Neural progenitor cell (in vitro differentiated cells): ENCODE measurements around the gene SPON1. TPM values are rescaled to one million over a fixed set of nuclear protein-coding genes. Genes with fewer than 3 reads are reported as not detected.

Experiments
- DNase-seq: peaks from one replicate; pipeline ENCODE4 v3.0.0-alpha.2; 2016; ENCODE audit warnings: low spot score
- H2AFZ ChIP-seq: fragments of 200-600 bp; sonication (generic); replicated peaks from 2 replicates; pipeline ENCODE4 v1.6.1; 2016; ENCODE audit warnings: antibody characterized with exemption
- H3F3A ChIP-seq: fragments of 200-600 bp; sonication (generic); 2 replicates; pipeline ENCODE4 v1.6.1; 2016; ENCODE audit warnings: antibody characterized with exemption, low read depth
- H3K27ac ChIP-seq: fragments of 200-600 bp; sonication (generic); 2 replicates; pipeline ENCODE4 v1.5.1; 2016; ENCODE audit warnings: mild to moderate bottlenecking
- H3K27me3 ChIP-seq: fragments of 200-600 bp; sonication (generic); 2 replicates; pipeline ENCODE4 v1.6.1; 2016; ENCODE audit warnings: mild to moderate bottlenecking, moderate library complexity
- H3K36me3 ChIP-seq: fragments of 200-600 bp; sonication (generic); 2 replicates; pipeline ENCODE4 v1.5.1; 2016
- H3K4me1 ChIP-seq: fragments of 200-600 bp; sonication (generic); 2 replicates; pipeline ENCODE4 v1.6.1; 2016; ENCODE audit warnings: mixed run types
- H3K4me2 ChIP-seq: fragments of 200-600 bp; sonication (generic); 2 replicates; pipeline ENCODE4 v1.6.1; 2016
- H3K4me3 ChIP-seq: fragments of 200-600 bp; sonication (generic); 2 replicates; pipeline ENCODE4 v1.5.1; 2016
- H3K79me2 ChIP-seq: fragments of 200-600 bp; sonication (generic); 2 replicates; pipeline ENCODE4 v1.6.1; 2016; ENCODE audit warnings: low read depth
- H3K9ac ChIP-seq: fragments of 200-600 bp; sonication (generic); 2 replicates; pipeline ENCODE4 v1.6.1; 2016
- H3K9me3 ChIP-seq: fragments of 200-600 bp; sonication (generic); 2 replicates; pipeline ENCODE4 v1.5.1; 2016; ENCODE audit warnings: low read depth
- H4K20me1 ChIP-seq: fragments of 200-600 bp; sonication (generic); 2 replicates; pipeline ENCODE4 v1.6.1; 2016; ENCODE audit warnings: low read depth
- H3K27ac Mint-ChIP-seq: 3 replicates; pipeline ENCODE4 v1.8.0; 2021; ENCODE audit warnings: mixed read lengths
- H3K27me3 Mint-ChIP-seq: 2 replicates; pipeline ENCODE4 v1.8.0; 2022; ENCODE audit warnings: low read depth, mild to moderate bottlenecking, inconsistent platforms, moderate library complexity, mixed read lengths; ENCODE audit not compliant: insufficient read depth
- H3K36me3 Mint-ChIP-seq: 3 replicates; pipeline ENCODE4 v1.8.0; 2021; ENCODE audit warnings: mixed read lengths
- H3K4me1 Mint-ChIP-seq: 3 replicates; pipeline ENCODE4 v1.8.0; 2021; ENCODE audit warnings: mixed read lengths
- H3K4me3 Mint-ChIP-seq: 3 replicates; pipeline ENCODE4 v1.8.0; 2021; ENCODE audit warnings: mild to moderate bottlenecking, moderate library complexity, mixed read lengths
- H3K9me3 Mint-ChIP-seq: 3 replicates; pipeline ENCODE4 v1.8.0; 2020; ENCODE audit warnings: mixed read lengths
- EZH2 ChIP-seq: fragments of 200-600 bp; sonication (generic); IDR thresholded peaks from 2 replicates; pipeline ENCODE4 v1.6.1; 2017; ENCODE audit warnings: antibody characterized with exemption, mild to moderate bottlenecking, moderate library complexity
- EZH2phosphoT487 ChIP-seq: fragments of 200-600 bp; sonication (generic); IDR thresholded peaks from 2 replicates; pipeline ENCODE4 v1.6.1; 2017; ENCODE audit warnings: antibody characterized with exemption
- total RNA-seq: library from RNA; depleted of rRNA; stranded (reverse); fragments of >200 nt; gene quantifications from 2 replicates; pipeline ENCODE4 v1.2.3, GENCODE V29; 2015; ENCODE audit warnings: low replicate concordance
- TF ChIP-seq, protein P1 (sequence below): fragments of 200-600 bp; sonication (generic); IDR thresholded peaks from 2 replicates; pipeline ENCODE4 v1.5.1; 2017; ENCODE audit warnings: antibody characterized with exemption, mild to moderate bottlenecking

The SPON1 gene
- total RNA-seq, 1 donor from 2014 or later: 35.4 TPM

DNA sequence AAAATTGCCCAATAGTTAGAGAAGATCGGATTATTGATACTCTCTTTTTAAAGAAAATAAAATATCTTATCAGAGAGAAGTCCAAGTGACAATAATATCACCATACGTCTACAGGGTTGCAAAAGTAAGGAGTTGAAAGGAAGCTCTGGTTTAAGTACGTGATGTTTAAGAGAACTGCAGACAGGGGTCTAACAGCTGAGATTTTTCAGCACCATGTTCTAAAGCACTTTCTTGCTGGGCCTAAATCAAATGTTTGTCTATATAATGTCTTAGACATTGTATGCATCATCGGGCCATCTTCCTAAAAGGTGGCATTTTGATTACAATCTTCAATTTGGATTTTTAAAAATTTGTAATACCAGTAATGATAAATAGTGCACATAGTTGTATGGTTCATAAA lies 263.1 kb downstream of the SPON1 start:
- Histone ChIP-seq H3K9ac (no peak overlapping the region), H3K4me1 (peaks cover 32% of the 10 kb centered on the region), H3K36me3 (no peaks in the 10 kb centered on the region), H3K9me3 (no peaks in the 10 kb centered on the region), H3K4me3 (no peak overlapping the region), H3F3A (peaks cover 3% of the 10 kb centered on the region), H3K4me2 (no peak overlapping the region), H2AFZ (no peak overlapping the region), H4K20me1 (no peaks in the 10 kb centered on the region), H3K27ac (no peak overlapping the region), H3K27me3 (no peaks in the 10 kb centered on the region), H3K79me2 (no peaks in the 10 kb centered on the region)
- peaks cover 18% of the 10 kb centered on the region for H3K4me1 Mint-ChIP-seq
- H3K27ac Mint-ChIP-seq: no peak overlapping the region
- H3K9me3 Mint-ChIP-seq: no peaks in the 10 kb centered on the region
- TF ChIP-seq EZH2 (no peak), EZH2phosphoT487 (no peak)
- TF ChIP-seq, protein P1, sequence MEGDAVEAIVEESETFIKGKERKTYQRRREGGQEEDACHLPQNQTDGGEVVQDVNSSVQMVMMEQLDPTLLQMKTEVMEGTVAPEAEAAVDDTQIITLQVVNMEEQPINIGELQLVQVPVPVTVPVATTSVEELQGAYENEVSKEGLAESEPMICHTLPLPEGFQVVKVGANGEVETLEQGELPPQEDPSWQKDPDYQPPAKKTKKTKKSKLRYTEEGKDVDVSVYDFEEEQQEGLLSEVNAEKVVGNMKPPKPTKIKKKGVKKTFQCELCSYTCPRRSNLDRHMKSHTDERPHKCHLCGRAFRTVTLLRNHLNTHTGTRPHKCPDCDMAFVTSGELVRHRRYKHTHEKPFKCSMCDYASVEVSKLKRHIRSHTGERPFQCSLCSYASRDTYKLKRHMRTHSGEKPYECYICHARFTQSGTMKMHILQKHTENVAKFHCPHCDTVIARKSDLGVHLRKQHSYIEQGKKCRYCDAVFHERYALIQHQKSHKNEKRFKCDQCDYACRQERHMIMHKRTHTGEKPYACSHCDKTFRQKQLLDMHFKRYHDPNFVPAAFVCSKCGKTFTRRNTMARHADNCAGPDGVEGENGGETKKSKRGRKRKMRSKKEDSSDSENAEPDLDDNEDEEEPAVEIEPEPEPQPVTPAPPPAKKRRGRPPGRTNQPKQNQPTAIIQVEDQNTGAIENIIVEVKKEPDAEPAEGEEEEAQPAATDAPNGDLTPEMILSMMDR: no peak
- peaks cover 8% of the 10 kb centered on the region for H3K27me3 Mint-ChIP-seq
- peaks cover 3% of the 10 kb centered on the region for H3K36me3 Mint-ChIP-seq
- H3K4me3 Mint-ChIP-seq: no peak overlapping the region
- DNase-seq: no peak

DNA sequence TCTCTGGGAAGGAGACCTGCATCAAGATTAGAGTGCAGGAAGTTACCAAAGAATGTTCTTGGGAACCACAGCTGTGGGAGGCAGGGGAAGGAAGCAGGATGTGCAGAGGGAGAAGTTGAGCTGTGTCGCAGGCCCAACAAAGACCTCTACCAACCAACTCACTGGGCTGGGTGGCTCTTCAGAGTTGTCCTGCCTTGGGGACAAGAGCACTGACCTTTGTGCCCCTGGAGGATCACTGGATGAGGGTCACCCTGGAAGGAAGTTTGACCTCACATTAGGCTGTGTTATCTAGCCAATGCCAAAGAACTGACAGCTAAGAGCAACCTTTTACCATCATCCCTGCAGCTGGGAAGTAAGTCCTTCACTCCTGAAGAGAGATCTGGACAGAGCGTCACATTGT lies 265.8 kb downstream of the SPON1 start:
- no peak overlapping the region for H3K4me2 ChIP-seq
- H2AFZ ChIP-seq: no peak overlapping the region
- TF ChIP-seq EZH2 (no peak), EZH2phosphoT487 (no peak)
- TF ChIP-seq, protein P1: no peak
- no peaks in the 10 kb centered on the region for H3K9me3 ChIP-seq
- no peak for DNase-seq
- peaks cover 7% of the 10 kb centered on the region for H3K27me3 Mint-ChIP-seq
- no peaks in the 10 kb centered on the region for H3K36me3 ChIP-seq
- no peaks in the 10 kb centered on the region for H3K27me3 ChIP-seq
- no peak overlapping the region for H3K27ac ChIP-seq
- peaks cover 2% of the 10 kb centered on the region for H3K36me3 Mint-ChIP-seq
- peaks cover 15% of the 10 kb centered on the region for H3K4me1 Mint-ChIP-seq
- H3K9ac ChIP-seq: no peak overlapping the region
- no peaks in the 10 kb centered on the region for H4K20me1 ChIP-seq
- H3K27ac Mint-ChIP-seq: no peak overlapping the region
- H3F3A ChIP-seq: peaks cover 3% of the 10 kb centered on the region
- no peak overlapping the region for H3K4me3 Mint-ChIP-seq
- no peak overlapping the region for H3K4me3 ChIP-seq
- no peaks in the 10 kb centered on the region for H3K9me3 Mint-ChIP-seq
- no peaks in the 10 kb centered on the region for H3K79me2 ChIP-seq
- H3K4me1 ChIP-seq: peaks cover 32% of the 10 kb centered on the region

DNA sequence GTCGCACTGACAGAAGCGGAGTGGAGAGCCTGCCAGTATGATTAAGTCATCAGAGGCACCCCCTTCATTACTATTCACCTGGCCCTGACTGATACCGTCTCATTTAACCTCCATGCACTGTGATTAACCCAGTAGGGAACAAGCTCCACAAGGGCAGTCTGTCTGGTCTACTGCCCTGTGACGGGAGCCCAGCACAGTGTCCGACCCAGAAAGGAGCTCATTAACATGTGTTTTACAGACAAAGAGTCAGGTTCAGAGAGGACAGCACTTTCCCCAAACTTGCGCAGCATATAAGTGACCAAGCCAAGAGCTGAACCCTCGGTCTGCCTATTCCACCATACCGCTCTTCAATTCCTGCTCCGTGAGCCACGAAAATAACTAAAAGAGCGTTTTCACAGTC lies 266.9 kb downstream of the SPON1 start:
- H3K4me1 ChIP-seq: peaks cover 24% of the 10 kb centered on the region
- H3K4me3 Mint-ChIP-seq: no peak overlapping the region
- no peak overlapping the region for H3K9ac ChIP-seq
- no peaks in the 10 kb centered on the region for H3K9me3 Mint-ChIP-seq
- H3K36me3 Mint-ChIP-seq: peaks cover 2% of the 10 kb centered on the region
- no peak overlapping the region for H3K27ac Mint-ChIP-seq
- no peak overlapping the region for H2AFZ ChIP-seq
- H3K4me2 ChIP-seq: peak overlapping the region; percentile 54
- no peaks in the 10 kb centered on the region for H3K79me2 ChIP-seq
- H3F3A ChIP-seq: no peaks in the 10 kb centered on the region
- TF ChIP-seq EZH2 (no peak), EZH2phosphoT487 (no peak)
- H3K9me3 ChIP-seq: no peaks in the 10 kb centered on the region
- no peak overlapping the region for H3K27ac ChIP-seq
- no peaks in the 10 kb centered on the region for H3K27me3 ChIP-seq
- no peaks in the 10 kb centered on the region for H3K36me3 ChIP-seq
- no peaks in the 10 kb centered on the region for H4K20me1 ChIP-seq
- H3K4me3 ChIP-seq: no peak overlapping the region
- peaks cover 15% of the 10 kb centered on the region for H3K4me1 Mint-ChIP-seq
- H3K27me3 Mint-ChIP-seq: peaks cover 4% of the 10 kb centered on the region
- DNase-seq: no peak

DNA sequence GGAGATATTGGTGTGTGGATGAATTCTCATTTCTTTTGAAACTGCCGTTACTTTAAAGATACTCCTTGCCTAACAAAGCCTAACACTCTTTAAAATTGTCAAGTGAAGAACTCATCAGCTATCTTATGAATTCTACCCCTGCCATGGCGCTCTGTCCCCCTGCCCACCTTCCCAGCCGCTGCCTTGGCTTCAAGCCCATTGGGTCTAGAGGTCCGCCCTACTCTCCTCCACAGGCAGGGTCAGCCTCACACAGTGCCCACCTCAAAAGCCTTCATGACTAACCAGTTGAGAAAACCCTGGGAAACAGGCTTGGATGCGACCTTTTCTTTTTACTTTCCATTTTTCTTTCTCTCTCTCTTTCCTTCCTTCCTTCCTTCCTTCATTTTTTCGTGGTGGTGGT lies 267.9 kb downstream of the SPON1 start:
- Histone ChIP-seq H3K9ac (no peak overlapping the region), H3F3A (no peaks in the 10 kb centered on the region), H3K4me2 (peak overlapping the region; percentile 54), H3K4me3 (no peak overlapping the region), H2AFZ (no peak overlapping the region), H3K27me3 (no peaks in the 10 kb centered on the region), H3K79me2 (no peaks in the 10 kb centered on the region), H3K27ac (no peak overlapping the region), H3K36me3 (no peaks in the 10 kb centered on the region), H3K9me3 (no peaks in the 10 kb centered on the region), H3K4me1 (peaks cover 18% of the 10 kb centered on the region), H4K20me1 (no peaks in the 10 kb centered on the region)
- Mint-ChIP-seq H3K4me3 (no peak overlapping the region), H3K27me3 (peaks cover 7% of the 10 kb centered on the region), H3K9me3 (no peaks in the 10 kb centered on the region), H3K27ac (no peak overlapping the region), H3K4me1 (peaks cover 12% of the 10 kb centered on the region), H3K36me3 (peaks cover 2% of the 10 kb centered on the region)
- no peak for TF ChIP-seq EZH2
- TF ChIP-seq, protein P1: no peak
- TF ChIP-seq EZH2phosphoT487: no peak
- no peak for DNase-seq
